GM12878 (cell line): Measurements from ENCODE around the gene CLDN9. TPM values are rescaled to one million over a fixed set of nuclear protein-coding genes. Genes with fewer than 3 reads are reported as not detected.

Experiments
- BRCA1 ChIP-seq: IDR thresholded peaks from 2 replicates; pipeline ENCODE4 v1.6.1; 2011; ENCODE audit warnings: low read depth, low read length, improper control_type of control experiment
- CBFB ChIP-seq: IDR thresholded peaks from 2 replicates; pipeline ENCODE4 v1.6.1; 2016; ENCODE audit warnings: antibody characterized with exemption, low read depth
- CREB1 ChIP-seq: IDR thresholded peaks from 2 replicates; pipeline ENCODE4 v1.6.1; 2012; ENCODE audit warnings: low read depth, mild to moderate bottlenecking, inconsistent platforms
- FOXM1 ChIP-seq: IDR thresholded peaks from 2 replicates; pipeline ENCODE4 v1.6.1; 2012; ENCODE audit warnings: low read depth, mild to moderate bottlenecking, inconsistent platforms, low read length, moderate library complexity
- GATAD2B ChIP-seq: fragments of 450-650 bp; conservative IDR thresholded peaks from 2 replicates; pipeline ENCODE4 v1.6.1; 2017; ENCODE audit warnings: low read depth, mild to moderate bottlenecking, moderate library complexity
- MTA3 ChIP-seq: IDR thresholded peaks from 2 replicates; pipeline ENCODE4 v1.6.1; 2012; ENCODE audit warnings: low read length, inconsistent platforms, borderline replicate concordance
- POLR2AphosphoS2 ChIP-seq: IDR thresholded peaks from 2 replicates; pipeline ENCODE4 v1.6.1; 2011; ENCODE audit warnings: low read depth, mild to moderate bottlenecking, low read length, improper control_type of control experiment, moderate library complexity
- SMAD1 ChIP-seq: fragments of 450-650 bp; IDR thresholded peaks from 2 replicates; pipeline ENCODE4 v1.6.1; 2018; ENCODE audit warnings: mild to moderate bottlenecking, low read depth; ENCODE audit not compliant: partially characterized antibody
- TBL1XR1 ChIP-seq: IDR thresholded peaks from 2 replicates; pipeline ENCODE4 v1.6.1; 2012; ENCODE audit warnings: low read depth, low read length, improper control_type of control experiment
- YBX1 ChIP-seq: fragments of 450-650 bp; IDR thresholded peaks from 2 replicates; pipeline ENCODE4 v1.6.1; 2016; ENCODE audit warnings: antibody characterized with exemption
- ZNF592 ChIP-seq: fragments of 450-650 bp; IDR thresholded peaks from 2 replicates; pipeline ENCODE4 v1.6.1; 2017; ENCODE audit warnings: mild to moderate bottlenecking, moderate library complexity
- polyA plus RNA-seq, 11 experiments: library from polyadenylated mRNA; depleted of rRNA in 4 of 11; unstranded in 6 of 11; stranded (reverse) in 5 of 11; fragments of >200 nt; fragmentation: Nextera tagmentation in 4 of 11; fragmentation: Illumina TruSeq in 1 of 11; extraction: Ambion mirVana in 4 of 11; extraction: Trizol in 1 of 11; gene quantifications; 1 replicate in 1 of 11; 2 replicates in 10 of 11; pipeline versions ENCODE4 v1.2.1 to v1.2.3, GENCODE V29; 2011 to 2016; ENCODE audit warnings: inconsistent platforms in 2 of 11, missing spikeins in 2 of 11, low read depth in 1 of 11
- total RNA-seq, 4 experiments: library from RNA; depleted of rRNA in 3 of 4; stranded (reverse); fragments of >200 nt in 3 of 4; fragmentation: Illumina TruSeq in 1 of 4; extraction: Trizol in 1 of 4; gene quantifications; 2 replicates each; pipeline versions ENCODE4 v1.2.1 to v1.2.3, GENCODE V29; 2013 to 2021
- TF ChIP-seq, protein P1 (sequence below), 3 experiments: IDR thresholded peaks in 2 of 3; conservative IDR thresholded peaks in 1 of 3; 2 replicates each; pipeline ENCODE4 v1.5.1; 2011; ENCODE audit warnings: low read depth in 3 of 3, low read length in 3 of 3, mild to moderate bottlenecking in 3 of 3, control low read depth in 2 of 3, moderate library complexity in 2 of 3, inconsistent platforms in 1 of 3, mixed read lengths in 1 of 3; ENCODE audit not compliant: control insufficient read depth in 2 of 3, insufficient read depth in 1 of 3; ENCODE audit errors: extremely low read depth in 1 of 3
- TF ChIP-seq, protein P2 (sequence below): fragments of 450-650 bp; IDR thresholded peaks from 2 replicates; pipeline ENCODE4 v1.6.1; 2016; ENCODE audit warnings: mild to moderate bottlenecking
- TF ChIP-seq, protein P3 (sequence below): fragments of 450-650 bp; IDR thresholded peaks from 2 replicates; pipeline ENCODE4 v1.6.1; 2017; ENCODE audit warnings: antibody characterized with exemption, mild to moderate bottlenecking, moderate library complexity
- TF ChIP-seq, protein P4 (sequence below): fragments of 450-650 bp; formaldehyde crosslinking; IDR thresholded peaks from 2 replicates; pipeline ENCODE4 v1.4.0; 2020; ENCODE audit warnings: mild to moderate bottlenecking, moderate library complexity

The CLDN9 gene
- total and polyA plus RNA-seq, 10 of the 15 experiments (the other 5 are each of a cell fraction or from before 2014, with no cell fraction given), result not detected

- TF ChIP-seq, protein P1, sequence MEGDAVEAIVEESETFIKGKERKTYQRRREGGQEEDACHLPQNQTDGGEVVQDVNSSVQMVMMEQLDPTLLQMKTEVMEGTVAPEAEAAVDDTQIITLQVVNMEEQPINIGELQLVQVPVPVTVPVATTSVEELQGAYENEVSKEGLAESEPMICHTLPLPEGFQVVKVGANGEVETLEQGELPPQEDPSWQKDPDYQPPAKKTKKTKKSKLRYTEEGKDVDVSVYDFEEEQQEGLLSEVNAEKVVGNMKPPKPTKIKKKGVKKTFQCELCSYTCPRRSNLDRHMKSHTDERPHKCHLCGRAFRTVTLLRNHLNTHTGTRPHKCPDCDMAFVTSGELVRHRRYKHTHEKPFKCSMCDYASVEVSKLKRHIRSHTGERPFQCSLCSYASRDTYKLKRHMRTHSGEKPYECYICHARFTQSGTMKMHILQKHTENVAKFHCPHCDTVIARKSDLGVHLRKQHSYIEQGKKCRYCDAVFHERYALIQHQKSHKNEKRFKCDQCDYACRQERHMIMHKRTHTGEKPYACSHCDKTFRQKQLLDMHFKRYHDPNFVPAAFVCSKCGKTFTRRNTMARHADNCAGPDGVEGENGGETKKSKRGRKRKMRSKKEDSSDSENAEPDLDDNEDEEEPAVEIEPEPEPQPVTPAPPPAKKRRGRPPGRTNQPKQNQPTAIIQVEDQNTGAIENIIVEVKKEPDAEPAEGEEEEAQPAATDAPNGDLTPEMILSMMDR (IDR thresholded peaks at IDR 0.05 in 2 of 3, conservative IDR thresholded peaks at IDR 0.05 in 1 of 3; ENCODE audit: control insufficient read depth in 2 of 3, extremely low read depth in 1 of 3, insufficient read depth in 1 of 3, low read depth in 3 of 3, low read length in 3 of 3), result 0 out of 6 replicates have a peak, but pooled peaks of 1 of the 3 experiments have one; percentile 1
- TF ChIP-seq YBX1, result no peak
- TF ChIP-seq CBFB, result no peak
- TF ChIP-seq CREB1, result 0 out of 2 replicates have a peak, but pooled peaks have one; percentile 11
- no peak for TF ChIP-seq GATAD2B
- TF ChIP-seq FOXM1, result no peak
- no peak for TF ChIP-seq MTA3
- TF ChIP-seq POLR2AphosphoS2, result no peak
- TF ChIP-seq TBL1XR1, result no peak
- TF ChIP-seq, protein P2, sequence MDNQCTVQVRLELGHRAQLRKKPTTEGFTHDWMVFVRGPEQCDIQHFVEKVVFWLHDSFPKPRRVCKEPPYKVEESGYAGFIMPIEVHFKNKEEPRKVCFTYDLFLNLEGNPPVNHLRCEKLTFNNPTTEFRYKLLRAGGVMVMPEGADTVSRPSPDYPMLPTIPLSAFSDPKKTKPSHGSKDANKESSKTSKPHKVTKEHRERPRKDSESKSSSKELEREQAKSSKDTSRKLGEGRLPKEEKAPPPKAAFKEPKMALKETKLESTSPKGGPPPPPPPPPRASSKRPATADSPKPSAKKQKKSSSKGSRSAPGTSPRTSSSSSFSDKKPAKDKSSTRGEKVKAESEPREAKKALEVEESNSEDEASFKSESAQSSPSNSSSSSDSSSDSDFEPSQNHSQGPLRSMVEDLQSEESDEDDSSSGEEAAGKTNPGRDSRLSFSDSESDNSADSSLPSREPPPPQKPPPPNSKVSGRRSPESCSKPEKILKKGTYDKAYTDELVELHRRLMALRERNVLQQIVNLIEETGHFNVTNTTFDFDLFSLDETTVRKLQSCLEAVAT, result no peak
- no peak for TF ChIP-seq BRCA1
- TF ChIP-seq SMAD1, result no peak
- TF ChIP-seq, protein P3, sequence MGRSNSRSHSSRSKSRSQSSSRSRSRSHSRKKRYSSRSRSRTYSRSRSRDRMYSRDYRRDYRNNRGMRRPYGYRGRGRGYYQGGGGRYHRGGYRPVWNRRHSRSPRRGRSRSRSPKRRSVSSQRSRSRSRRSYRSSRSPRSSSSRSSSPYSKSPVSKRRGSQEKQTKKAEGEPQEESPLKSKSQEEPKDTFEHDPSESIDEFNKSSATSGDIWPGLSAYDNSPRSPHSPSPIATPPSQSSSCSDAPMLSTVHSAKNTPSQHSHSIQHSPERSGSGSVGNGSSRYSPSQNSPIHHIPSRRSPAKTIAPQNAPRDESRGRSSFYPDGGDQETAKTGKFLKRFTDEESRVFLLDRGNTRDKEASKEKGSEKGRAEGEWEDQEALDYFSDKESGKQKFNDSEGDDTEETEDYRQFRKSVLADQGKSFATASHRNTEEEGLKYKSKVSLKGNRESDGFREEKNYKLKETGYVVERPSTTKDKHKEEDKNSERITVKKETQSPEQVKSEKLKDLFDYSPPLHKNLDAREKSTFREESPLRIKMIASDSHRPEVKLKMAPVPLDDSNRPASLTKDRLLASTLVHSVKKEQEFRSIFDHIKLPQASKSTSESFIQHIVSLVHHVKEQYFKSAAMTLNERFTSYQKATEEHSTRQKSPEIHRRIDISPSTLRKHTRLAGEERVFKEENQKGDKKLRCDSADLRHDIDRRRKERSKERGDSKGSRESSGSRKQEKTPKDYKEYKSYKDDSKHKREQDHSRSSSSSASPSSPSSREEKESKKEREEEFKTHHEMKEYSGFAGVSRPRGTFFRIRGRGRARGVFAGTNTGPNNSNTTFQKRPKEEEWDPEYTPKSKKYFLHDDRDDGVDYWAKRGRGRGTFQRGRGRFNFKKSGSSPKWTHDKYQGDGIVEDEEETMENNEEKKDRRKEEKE, result no peak
- TF ChIP-seq ZNF592, result no peak
- TF ChIP-seq, protein P4, sequence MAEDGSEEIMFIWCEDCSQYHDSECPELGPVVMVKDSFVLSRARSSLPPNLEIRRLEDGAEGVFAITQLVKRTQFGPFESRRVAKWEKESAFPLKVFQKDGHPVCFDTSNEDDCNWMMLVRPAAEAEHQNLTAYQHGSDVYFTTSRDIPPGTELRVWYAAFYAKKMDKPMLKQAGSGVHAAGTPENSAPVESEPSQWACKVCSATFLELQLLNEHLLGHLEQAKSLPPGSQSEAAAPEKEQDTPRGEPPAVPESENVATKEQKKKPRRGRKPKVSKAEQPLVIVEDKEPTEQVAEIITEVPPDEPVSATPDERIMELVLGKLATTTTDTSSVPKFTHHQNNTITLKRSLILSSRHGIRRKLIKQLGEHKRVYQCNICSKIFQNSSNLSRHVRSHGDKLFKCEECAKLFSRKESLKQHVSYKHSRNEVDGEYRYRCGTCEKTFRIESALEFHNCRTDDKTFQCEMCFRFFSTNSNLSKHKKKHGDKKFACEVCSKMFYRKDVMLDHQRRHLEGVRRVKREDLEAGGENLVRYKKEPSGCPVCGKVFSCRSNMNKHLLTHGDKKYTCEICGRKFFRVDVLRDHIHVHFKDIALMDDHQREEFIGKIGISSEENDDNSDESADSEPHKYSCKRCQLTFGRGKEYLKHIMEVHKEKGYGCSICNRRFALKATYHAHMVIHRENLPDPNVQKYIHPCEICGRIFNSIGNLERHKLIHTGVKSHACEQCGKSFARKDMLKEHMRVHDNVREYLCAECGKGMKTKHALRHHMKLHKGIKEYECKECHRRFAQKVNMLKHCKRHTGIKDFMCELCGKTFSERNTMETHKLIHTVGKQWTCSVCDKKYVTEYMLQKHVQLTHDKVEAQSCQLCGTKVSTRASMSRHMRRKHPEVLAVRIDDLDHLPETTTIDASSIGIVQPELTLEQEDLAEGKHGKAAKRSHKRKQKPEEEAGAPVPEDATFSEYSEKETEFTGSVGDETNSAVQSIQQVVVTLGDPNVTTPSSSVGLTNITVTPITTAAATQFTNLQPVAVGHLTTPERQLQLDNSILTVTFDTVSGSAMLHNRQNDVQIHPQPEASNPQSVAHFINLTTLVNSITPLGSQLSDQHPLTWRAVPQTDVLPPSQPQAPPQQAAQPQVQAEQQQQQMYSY (CRISPR knock-in tag), result no peak
These were observed 7.5 kb downstream of the CLDN9 start, which contains the start of gene TNFRSF12A (continued) for GRCh38 chr16:3020247-3020603.
